Natural killer cell (primary cell): Measurements from ENCODE around the gene DCST1. TPM values are rescaled to one million over a fixed set of nuclear protein-coding genes. Genes with fewer than 3 reads are reported as not detected.

Experiments used
- ATAC-seq, 3 donors: fragments of 150-1000 bp in 2 of 3; fragments of 200-7000 bp in 1 of 3; cut with Tn5 transposase; 1 replicate in 1 of 3; 2 replicates in 2 of 3; pipeline ENCODE4 v1.10.0; 2021; ENCODE audit warnings: mild to moderate bottlenecking in 2 of 3, moderate library complexity in 2 of 3
- DNase-seq, 2 donors: peaks; one replicate each; pipeline versions ENCODE4 v3.0.0 to v3.0.0-alpha.2; 2013 to 2021; ENCODE audit warnings: mixed read lengths in 1 of 2
- H3K27ac ChIP-seq: one replicate; pipeline ENCODE4 v1.5.1; 2013; ENCODE audit warnings: mild to moderate bottlenecking, low read length
- H3K27me3 ChIP-seq: one replicate; pipeline ENCODE4 v1.6.1; 2013; ENCODE audit warnings: low read length; ENCODE audit not compliant: control insufficient read depth, insufficient read depth
- H3K36me3 ChIP-seq: one replicate; pipeline ENCODE4 v1.6.1; 2013; ENCODE audit warnings: low read length; ENCODE audit not compliant: control insufficient read depth, insufficient read depth
- H3K4me1 ChIP-seq: one replicate; pipeline ENCODE4 v1.6.1; 2013; ENCODE audit warnings: low read length; ENCODE audit not compliant: control insufficient read depth, insufficient read depth
- H3K4me3 ChIP-seq: one replicate; pipeline ENCODE4 v1.5.1; 2013; ENCODE audit warnings: low read length
- H3K9me3 ChIP-seq: one replicate; pipeline ENCODE4 v1.6.1; 2013; ENCODE audit warnings: low read length; ENCODE audit not compliant: control insufficient read depth, insufficient read depth
- H3K27ac Mint-ChIP-seq, 2 donors: one replicate each; pipeline ENCODE4 v1.8.0; 2022; ENCODE audit warnings: mild to moderate bottlenecking in 2 of 2, mixed read lengths in 2 of 2, moderate library complexity in 1 of 2
- H3K27me3 Mint-ChIP-seq, 2 donors: one replicate each; pipeline ENCODE4 v1.8.0; 2022; ENCODE audit warnings: low read depth in 2 of 2, mixed read lengths in 2 of 2
- H3K36me3 Mint-ChIP-seq: one replicate; pipeline ENCODE4 v1.8.0; 2022; ENCODE audit warnings: mixed read lengths
- H3K4me1 Mint-ChIP-seq, 2 donors: one replicate each; pipeline ENCODE4 v1.8.0; 2022; ENCODE audit warnings: mixed read lengths in 2 of 2
- H3K4me3 Mint-ChIP-seq: one replicate; pipeline ENCODE4 v1.8.0; 2022; ENCODE audit warnings: mild to moderate bottlenecking, moderate library complexity, mixed read lengths
- H3K9me3 Mint-ChIP-seq, 2 donors: one replicate each; pipeline ENCODE4 v1.8.0; 2022; ENCODE audit warnings: mixed read lengths in 2 of 2
- CTCF ChIP-seq: fragments of 200-600 bp; IDR thresholded peaks from one replicate; pipeline ENCODE4 v1.8.0; 2022; ENCODE audit warnings: antibody characterized with exemption
- WGBS: methylation state at CpG from one replicate; pipeline ENCODE4 v1.1.7; 2013; ENCODE audit warnings: missing lambda C conversion rate; ENCODE audit not compliant: insufficient coverage; 5-methylcytosine and 5-hydroxymethylcytosine counted together
- intact Hi-C: fragments of 100-400 bp; cut with micrococcal nuclease; formaldehyde crosslinking; loops from one replicate; pipeline ENCODE4 v1.14.2; 2022
- total RNA-seq, 4 donors: library from RNA; stranded (reverse); fragments of 120-200 nt in 1 of 4; gene quantifications; one replicate each; pipeline versions ENCODE4 v1.2.3 to v1.2.4, GENCODE V29; 2013 to 2022

DCST1 gene
- total RNA-seq, 3 donors from 2014 or later (not counting 1 experiment from before 2014, with no cell fraction given), result 0.35 to 0.60 TPM; not detected in 1

- Mint-ChIP-seq H3K36me3 (no peaks in the 10 kb centered on the region), H3K9me3 (no peaks in the 10 kb centered on the region), H3K4me3 (no peak overlapping the region), H3K4me1 (peaks cover 4 to 18% of the 10 kb centered on the region in 2 donors), H3K27me3 (no peaks in the 10 kb centered on the region), H3K27ac (no peak overlapping the region)
- Histone ChIP-seq H3K36me3 (peaks cover 41% of the 10 kb centered on the region), H3K27ac (no peak overlapping the region), H3K9me3 (no peaks in the 10 kb centered on the region), H3K4me1 (peaks cover under 1% of the 10 kb centered on the region), H3K27me3 (no peaks in the 10 kb centered on the region), H3K4me3 (no peak overlapping the region)
- ATAC-seq (no peak), DNase-seq (no peak)
- no peak for TF ChIP-seq CTCF
- intact Hi-C loops, result no loop called here
- 100% methylated on average over 2 of the region's 3 CpGs for WGBS
Observed at GRCh38 chr1:154989195-154989860, 44.3 kb upstream of the DCST1 start.

DNA sequence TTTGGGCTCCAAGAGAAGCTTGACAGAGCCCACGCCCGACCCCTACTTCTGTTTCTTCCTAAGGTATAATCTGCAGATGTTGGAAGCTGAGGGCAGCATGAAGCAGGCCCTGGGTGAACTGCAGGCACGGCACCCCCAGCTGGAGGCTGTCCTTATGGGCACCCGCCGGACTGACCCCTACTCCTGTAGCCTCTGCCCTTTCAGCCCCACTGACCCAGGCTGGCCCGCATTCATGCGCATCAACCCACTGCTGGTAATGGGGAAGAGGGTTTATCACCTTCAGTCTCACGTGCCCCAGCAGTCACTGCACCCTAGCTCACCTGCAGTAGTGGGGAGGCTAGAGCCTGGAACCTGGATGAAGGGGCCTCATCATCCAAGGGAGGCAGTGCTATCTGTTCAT is 43.3 kb upstream of the DCST1 start:
- no peak for ATAC-seq

DNA sequence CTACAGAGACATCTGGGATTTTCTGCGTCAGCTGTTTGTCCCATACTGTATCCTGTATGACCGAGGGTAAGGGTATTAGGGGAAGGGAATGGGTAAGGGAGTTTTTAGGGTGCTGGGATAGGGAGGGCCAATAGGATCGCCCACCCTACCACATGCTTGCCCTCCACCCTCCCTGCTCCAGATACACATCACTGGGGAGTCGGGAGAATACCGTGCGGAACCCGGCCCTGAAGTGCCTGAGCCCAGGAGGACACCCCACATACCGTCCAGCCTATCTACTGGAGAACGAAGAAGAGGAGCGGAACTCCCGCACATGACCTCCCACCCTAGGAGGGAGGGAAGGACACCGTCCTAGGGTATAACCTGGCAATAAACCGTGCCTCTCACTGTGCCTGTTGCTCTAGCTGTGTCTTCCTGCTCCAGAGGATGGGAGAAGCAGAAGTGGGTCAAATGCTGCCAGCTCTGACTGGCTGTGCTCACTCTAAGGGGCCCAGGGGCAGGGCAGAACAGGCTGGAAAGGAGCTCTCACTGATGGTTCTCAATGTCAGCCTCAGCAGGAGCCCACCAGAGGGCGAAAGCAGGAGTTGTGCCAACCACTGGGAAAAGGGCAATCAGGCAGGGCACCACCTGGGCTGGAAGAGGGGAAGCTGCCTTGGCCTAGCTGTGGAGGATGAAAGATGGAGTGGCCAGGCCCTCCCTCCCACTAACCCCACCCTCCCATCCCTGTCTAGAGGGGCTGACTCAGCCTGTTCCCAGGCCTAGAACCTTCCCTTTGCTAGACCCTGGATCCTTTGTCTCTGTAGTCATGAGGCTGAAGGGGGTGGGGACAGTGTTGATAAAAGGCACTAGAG is 40.7 kb upstream of the DCST1 start:
- H3K4me1 ChIP-seq, result peaks cover 2% of the 10 kb centered on the region
- DNase-seq (peak in 1 of 2 donors; percentile 24), ATAC-seq (no peak)
- no peaks in the 10 kb centered on the region for H3K36me3 Mint-ChIP-seq
- no peak overlapping the region for H3K27ac ChIP-seq
- intact Hi-C loops, result no loop called here
- no peak for TF ChIP-seq CTCF
- no peak overlapping the region for H3K27ac Mint-ChIP-seq
- H3K9me3 ChIP-seq, result no peaks in the 10 kb centered on the region
- no peaks in the 10 kb centered on the region for H3K9me3 Mint-ChIP-seq
- no peak overlapping the region for H3K4me3 Mint-ChIP-seq
- peaks cover 4 to 23% of the 10 kb centered on the region in 2 donors for H3K4me1 Mint-ChIP-seq
- no peaks in the 10 kb centered on the region for H3K27me3 ChIP-seq
- no peaks in the 10 kb centered on the region for H3K27me3 Mint-ChIP-seq
- H3K36me3 ChIP-seq, result peaks cover 31% of the 10 kb centered on the region
- 91% methylated on average over 12 of the region's 14 CpGs for WGBS
- H3K4me3 ChIP-seq, result no peak overlapping the region

More for the DNA sequence above, 43.3 kb upstream of the DCST1 start:
- 95% methylated on average over 8 of the region's 8 CpGs for WGBS
- intact Hi-C loops, result no loop called here
- no peak for DNase-seq
- Mint-ChIP-seq H3K27me3 (no peaks in the 10 kb centered on the region), H3K36me3 (no peaks in the 10 kb centered on the region), H3K4me1 (peaks cover 4 to 18% of the 10 kb centered on the region in 2 donors), H3K9me3 (no peaks in the 10 kb centered on the region), H3K27ac (no peak overlapping the region), H3K4me3 (no peak overlapping the region)
- Histone ChIP-seq H3K9me3 (no peaks in the 10 kb centered on the region), H3K36me3 (peaks cover 41% of the 10 kb centered on the region), H3K4me1 (no peaks in the 10 kb centered on the region), H3K27ac (no peak overlapping the region), H3K4me3 (no peak overlapping the region), H3K27me3 (no peaks in the 10 kb centered on the region)
- no peak for TF ChIP-seq CTCF
